ENCODE measurements around the gene LGALS8.

LGALS8 gene

GRCh38 chr1:236515443-236515958 is 8.3 kb upstream of the LGALS8 start:
- no peak overlapping the region for H3K27ac ChIP-seq
- ChIA-PET POLR2A (ENCODE audit: low non-redundant PET) (no interaction called here), CTCF (no interaction called here)
- TF ChIP-seq CTCF (conservative IDR thresholded peaks at IDR 0.05; ENCODE audit: low read depth) = no peak
- no peak for DNase-seq (ENCODE audit: low spot score)

- ChIA-PET POLR2A (ENCODE audit: low non-redundant PET) (interaction anchor here (0.6 kb wide), 1 partner anchor 63 kb away, joined by 3 read pairs; no protein-coding TSS in a partner anchor), CTCF (no interaction called here)
- no peak for TF ChIP-seq CTCF (conservative IDR thresholded peaks at IDR 0.05; ENCODE audit: low read depth)
- peak; percentile 63 for DNase-seq (ENCODE audit: low spot score)
- peak overlapping the region; percentile 61 for H3K27ac ChIP-seq
Observed at GRCh38 chr1:236516929-236517704, 6.7 kb upstream of the LGALS8 start.

GRCh38 chr1:236518322-236518721 is 5.5 kb upstream of the LGALS8 start:
- no peak for DNase-seq (ENCODE audit: low spot score)
- ChIA-PET POLR2A (ENCODE audit: low non-redundant PET) (no interaction called here), CTCF (no interaction called here)
- H3K27ac ChIP-seq = no peak overlapping the region
- TF ChIP-seq CTCF (conservative IDR thresholded peaks at IDR 0.05; ENCODE audit: low read depth) = no peak

- ChIA-PET POLR2A (ENCODE audit: low non-redundant PET) (interaction anchor here (0.7 kb wide), 1 partner anchor 20 kb away, joined by 3 read pairs; no protein-coding TSS in a partner anchor), CTCF (no interaction called here)
- TF ChIP-seq CTCF (conservative IDR thresholded peaks at IDR 0.05; ENCODE audit: low read depth) = no peak
- no peak for DNase-seq (ENCODE audit: low spot score)
- no peak overlapping the region for H3K27ac ChIP-seq
Observed at GRCh38 chr1:236520445-236521005, 3.3 kb upstream of the LGALS8 start.

GRCh38 chr1:236522937-236523703 is 662 bp upstream of the LGALS8 start:
- CTCF ChIA-PET = interaction anchor here (0.6 kb wide), 1 partner anchor 1040 kb away, joined by 3 read pairs; no protein-coding TSS in a partner anchor
- POLR2A ChIA-PET (ENCODE audit: low non-redundant PET) = no interaction called here
- no peak for TF ChIP-seq CTCF (conservative IDR thresholded peaks at IDR 0.05; ENCODE audit: low read depth)
- peak; percentile 23 for DNase-seq (ENCODE audit: low spot score)
- peak overlapping the region; percentile 79 for H3K27ac ChIP-seq

Data from RWPE1 (cell line).